HG02588 (cell line): ENCODE results near the gene SLC27A6.
"Not testable (repeated sequence)": the region's sequence is repeated elsewhere in the genome, so short reads cannot be mapped to it uniquely, and the experiment has no call there.

Experiments
- ATAC-seq: cut with Tn5 transposase; IDR thresholded peaks from one replicate; pipeline ENCODE4 v1.9.1; 2021; ENCODE audit warnings: mild to moderate bottlenecking, moderate library complexity; ENCODE audit not compliant: unreplicated experiment

The SLC27A6 gene, protein sequence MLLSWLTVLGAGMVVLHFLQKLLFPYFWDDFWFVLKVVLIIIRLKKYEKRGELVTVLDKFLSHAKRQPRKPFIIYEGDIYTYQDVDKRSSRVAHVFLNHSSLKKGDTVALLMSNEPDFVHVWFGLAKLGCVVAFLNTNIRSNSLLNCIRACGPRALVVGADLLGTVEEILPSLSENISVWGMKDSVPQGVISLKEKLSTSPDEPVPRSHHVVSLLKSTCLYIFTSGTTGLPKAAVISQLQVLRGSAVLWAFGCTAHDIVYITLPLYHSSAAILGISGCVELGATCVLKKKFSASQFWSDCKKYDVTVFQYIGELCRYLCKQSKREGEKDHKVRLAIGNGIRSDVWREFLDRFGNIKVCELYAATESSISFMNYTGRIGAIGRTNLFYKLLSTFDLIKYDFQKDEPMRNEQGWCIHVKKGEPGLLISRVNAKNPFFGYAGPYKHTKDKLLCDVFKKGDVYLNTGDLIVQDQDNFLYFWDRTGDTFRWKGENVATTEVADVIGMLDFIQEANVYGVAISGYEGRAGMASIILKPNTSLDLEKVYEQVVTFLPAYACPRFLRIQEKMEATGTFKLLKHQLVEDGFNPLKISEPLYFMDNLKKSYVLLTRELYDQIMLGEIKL

DNA sequence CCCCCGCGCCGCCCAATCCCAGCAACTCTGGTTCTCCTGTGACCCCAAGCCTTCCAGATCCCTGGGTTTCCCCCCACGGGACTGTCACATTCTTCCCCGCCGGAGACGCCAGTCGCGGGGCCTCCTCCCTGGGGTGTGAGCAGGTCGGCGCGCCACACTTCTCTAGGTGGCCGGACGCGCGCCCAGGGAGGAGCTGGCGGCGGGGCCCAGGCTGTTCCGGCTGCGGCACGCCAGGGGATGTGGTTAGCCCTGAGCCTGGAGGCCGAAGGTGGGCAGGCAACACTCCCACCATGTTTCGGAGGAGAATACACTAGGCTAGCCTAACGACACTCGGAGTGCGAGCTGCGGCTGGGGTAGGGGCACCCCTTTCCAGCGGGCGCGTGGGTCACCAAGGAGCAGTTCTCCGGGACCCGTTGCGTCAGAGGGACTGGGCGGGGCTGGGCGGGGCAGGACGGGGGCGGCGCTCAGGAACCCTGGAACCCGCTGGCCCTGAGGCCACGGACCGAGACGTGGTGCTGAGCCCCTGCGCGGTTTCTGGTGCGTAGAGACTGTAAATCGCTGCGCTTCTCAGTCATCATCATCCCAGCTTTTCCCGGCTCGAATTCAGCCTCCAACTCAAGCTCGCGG lies at the start of gene SLC27A6:
TSS of gene SLC27A6 (plus strand) at position 478 of the 627 bp plus-strand sequence. CDS start 650 bp downstream, outside the sequence.
- ATAC-seq = no peak

DNA sequence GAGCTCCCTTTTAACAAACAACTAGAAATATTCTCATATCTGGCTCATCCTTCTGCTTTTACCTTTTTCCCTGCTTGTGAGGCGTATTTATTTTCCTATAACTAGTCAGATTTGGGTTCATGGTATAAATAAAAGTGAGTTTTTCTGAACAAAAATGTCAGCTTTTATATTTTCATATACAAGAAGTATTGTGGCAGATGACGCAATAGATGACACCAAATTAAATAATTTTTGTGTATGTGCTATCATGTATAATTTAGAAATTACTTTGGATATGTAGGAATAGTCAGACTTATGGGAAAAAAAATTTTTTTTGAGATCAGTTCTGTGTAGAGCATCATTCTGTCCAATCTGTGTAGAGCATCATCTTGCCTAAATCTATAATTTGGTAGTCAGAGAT lies 45.7 kb upstream of the SLC27A6 start:
- no peak for ATAC-seq

DNA sequence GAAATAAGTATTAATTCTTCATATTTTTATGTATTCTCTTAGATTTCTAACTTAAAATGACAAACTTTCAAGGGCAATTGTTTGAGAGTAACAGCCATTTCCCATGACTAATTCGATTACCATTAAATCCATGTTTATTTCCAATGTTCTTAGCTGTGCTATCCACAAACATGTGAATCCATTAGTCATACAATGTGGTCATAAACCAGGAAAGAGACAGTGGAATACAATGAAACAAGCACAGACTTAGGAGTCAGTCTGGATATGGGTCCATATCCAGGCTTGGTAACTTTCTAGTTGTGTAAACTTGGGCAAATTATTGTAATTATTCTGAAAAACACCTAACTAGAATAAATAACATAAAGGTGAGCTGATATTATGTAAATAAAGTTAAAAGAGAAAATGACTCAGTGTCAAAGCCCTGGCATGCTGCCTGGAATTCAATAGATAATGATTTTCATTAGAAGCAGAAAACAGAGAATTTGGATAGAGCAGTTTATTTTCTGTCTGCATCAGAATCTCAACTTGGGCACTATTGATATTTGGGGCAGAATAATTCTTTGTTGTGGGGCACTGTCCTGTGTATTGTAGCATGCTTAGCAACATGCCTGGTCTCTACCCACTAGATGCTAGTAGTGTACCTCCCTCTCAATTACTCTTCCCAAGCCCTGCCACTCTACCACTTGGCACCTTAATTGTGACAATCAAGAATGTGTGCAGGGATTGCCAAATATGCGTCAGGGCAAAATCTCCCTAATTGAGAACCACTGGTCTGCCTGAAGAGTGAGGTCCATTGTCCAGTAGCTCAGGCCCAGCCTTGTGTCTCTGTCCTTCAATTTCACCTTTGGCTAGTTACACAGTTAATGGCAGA lies 44.7 kb upstream of the SLC27A6 start:
- no peak for ATAC-seq

DNA sequence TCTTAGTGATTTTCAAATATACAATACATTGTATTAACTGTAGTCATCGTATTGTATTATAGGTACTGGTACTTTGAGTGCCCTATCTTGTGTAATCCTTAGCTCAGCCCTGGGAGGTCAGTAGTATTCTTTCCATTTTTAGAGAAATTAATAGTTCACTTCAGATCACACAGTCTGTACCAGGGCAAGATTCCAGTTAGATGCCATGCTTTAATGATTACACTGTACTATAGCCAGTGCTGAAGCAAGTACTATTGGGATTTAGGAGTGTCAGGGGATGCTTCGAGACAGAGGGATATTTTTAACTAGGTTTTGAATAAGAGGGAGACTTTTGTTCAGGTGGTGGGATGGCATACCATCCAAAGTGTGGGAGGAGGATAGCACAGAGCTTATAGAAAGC lies 41.0 kb upstream of the SLC27A6 start:
- no peak for ATAC-seq

DNA sequence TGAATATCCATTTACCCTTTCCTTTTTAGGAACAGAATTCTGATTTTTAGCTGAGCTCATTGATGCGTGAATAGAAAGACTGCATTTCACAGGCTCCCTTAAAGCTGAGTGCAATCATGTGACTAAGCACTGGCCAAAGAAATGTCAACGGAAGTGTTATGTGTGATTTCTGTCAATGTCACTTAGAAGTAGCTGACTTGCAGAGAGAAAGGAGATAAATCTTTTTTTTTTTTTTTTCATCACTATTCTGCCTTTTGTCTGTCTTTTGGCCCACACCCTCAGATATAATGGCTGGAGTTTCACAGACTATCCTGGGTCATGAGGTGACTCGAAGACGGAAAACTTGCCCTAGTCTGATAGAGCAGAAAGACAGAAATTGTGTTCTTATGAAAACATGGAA lies 39.3 kb upstream of the SLC27A6 start:
- no peak for ATAC-seq

DNA sequence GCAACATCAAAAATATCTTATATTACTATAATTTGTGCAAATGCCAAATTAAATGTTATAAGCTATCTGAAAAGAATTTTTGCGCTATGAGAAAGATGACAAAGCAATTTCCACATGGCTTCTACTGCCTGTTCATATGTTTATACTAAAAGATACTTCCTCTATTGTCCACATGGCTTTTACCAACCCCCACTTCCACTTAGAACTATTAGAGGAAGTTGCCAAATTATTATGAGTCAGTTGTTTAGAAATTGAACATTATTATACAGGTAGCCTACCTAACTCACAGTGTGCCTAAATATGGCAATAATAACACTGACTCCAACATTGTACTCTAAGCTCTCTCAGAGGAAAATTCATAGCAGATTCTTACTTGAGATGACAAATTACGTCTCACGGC lies 37.6 kb upstream of the SLC27A6 start:
- no peak for ATAC-seq

DNA sequence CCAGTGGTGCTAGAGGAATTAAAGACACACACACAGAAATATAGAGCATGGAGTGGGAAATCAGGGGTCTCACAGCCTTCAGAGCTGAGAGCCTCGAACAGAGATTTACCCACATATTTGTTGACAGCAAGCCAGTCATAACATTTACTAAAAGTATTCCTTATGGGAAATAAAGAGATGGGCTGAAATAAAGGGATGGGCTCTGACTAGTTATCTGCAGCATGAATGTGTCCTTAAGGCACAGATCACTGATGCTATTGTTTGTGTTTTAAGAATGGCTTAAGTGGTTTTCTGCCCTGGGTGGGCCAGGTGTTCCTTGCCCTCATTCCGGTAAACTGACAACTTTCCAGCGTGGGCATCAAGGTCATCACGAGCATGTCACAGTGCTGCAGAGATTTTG lies 33.1 kb upstream of the SLC27A6 start:
- ATAC-seq = not testable (repeated sequence)

DNA sequence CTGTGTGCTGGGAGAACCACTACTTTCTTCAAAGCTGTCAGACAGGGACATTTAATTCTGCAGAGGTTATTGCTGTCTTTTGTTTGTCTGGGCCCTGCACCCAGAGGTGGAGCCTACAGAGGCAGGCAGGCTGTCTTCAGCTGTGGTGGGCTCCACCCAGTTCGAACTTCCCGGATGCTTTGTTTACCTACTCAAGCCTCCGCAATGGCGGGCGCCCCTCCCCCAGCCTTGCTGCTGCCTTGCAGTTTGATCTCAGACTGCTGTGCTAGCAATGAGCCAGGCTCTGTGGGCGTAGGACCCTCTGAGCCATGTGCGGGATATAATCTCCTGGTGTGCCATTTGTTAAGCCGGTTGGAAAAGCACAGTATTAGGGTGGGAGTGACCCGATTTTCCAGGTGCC lies 22.2 kb upstream of the SLC27A6 start:
- not testable (repeated sequence) for ATAC-seq

DNA sequence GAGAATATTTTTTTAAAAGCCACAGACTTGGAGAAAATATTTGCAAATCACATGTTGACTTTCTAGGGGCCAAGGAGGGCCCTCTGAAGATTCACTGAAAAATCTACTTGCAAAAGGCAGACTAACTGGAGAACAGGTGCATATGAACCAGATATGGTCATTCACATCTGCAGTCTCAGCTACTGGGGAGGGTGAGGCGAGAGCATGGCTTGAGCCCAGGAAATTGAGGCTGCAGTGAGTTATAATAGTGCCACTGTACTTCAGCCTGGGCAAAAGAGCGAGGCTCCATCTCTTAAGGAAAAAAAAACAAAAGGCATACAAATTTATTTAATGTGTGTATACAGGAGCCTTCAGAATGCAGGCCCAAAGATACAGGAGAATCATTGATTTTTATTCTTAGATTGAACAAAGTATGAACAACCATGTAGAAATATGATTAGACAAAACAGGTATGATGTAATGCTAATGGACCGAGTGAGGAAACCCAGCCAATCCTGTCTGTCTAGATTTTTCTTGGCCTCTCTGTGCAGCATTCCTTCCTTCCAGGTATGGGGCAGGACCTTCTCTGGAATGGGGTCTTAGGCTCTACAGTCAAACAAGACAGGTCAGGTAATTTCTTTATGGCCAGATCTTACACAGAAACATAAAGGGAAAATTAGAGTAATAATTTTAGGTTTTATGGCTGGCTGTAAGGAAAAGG lies 15.3 kb upstream of the SLC27A6 start:
- ATAC-seq = no peak

DNA sequence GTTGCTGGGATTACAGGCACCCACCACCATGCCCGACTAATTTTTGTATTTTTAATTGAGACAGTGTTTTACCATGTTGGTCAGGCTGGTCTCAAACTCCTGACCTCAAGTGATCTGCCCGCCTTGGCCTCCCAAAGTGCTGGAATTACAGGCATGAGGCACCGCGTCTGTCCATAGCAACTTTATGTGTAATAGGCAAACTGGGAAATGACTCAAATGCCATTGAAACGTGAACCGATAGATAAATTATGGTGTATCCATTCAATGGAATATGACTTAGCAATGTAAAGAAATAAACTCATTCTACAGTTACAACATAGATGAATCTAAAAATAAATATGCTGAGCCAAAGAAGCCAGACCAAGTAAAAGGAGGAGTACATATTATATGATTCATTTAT lies 14.0 kb upstream of the SLC27A6 start:
- not testable (repeated sequence) for ATAC-seq

DNA sequence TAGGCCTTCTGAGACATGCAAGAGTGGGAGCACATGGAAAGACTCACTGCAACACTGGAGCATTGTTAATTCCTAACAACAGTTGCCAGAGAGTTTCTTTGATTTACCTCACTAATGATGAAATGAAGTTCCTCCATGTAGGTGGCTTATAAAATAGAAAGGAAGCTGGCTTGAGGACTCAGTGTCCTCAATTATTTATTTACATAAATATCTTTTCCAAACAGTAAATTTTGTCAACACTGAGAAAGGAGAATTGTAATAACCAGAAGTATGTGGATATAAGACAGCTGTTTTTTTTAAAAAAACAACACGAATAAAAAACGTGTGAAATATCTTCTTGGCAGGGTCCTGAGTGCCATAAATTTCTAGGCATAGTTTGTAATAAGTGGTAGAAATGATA lies 9.1 kb upstream of the SLC27A6 start:
- no peak for ATAC-seq

DNA sequence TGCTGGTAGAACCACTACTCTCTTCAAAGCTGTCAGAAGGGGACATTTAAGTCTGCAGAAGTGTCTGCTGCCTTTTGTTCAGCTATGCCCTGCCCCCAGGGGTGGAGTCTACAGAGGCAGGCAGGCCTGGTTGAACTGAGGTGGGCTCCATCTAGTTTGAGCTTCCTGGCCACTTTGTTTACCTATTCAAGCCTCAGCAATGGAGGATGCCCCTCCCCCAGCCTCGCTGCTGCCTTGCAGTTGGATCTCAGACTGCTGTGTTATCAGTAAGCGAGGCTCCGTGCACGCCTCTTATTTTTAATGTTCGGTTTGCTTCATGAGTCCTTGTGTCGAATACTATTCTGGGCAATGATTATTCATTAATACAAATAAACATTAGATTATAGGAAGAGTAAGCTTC lies 3.1 kb upstream of the SLC27A6 start:
- ATAC-seq = no peak

DNA sequence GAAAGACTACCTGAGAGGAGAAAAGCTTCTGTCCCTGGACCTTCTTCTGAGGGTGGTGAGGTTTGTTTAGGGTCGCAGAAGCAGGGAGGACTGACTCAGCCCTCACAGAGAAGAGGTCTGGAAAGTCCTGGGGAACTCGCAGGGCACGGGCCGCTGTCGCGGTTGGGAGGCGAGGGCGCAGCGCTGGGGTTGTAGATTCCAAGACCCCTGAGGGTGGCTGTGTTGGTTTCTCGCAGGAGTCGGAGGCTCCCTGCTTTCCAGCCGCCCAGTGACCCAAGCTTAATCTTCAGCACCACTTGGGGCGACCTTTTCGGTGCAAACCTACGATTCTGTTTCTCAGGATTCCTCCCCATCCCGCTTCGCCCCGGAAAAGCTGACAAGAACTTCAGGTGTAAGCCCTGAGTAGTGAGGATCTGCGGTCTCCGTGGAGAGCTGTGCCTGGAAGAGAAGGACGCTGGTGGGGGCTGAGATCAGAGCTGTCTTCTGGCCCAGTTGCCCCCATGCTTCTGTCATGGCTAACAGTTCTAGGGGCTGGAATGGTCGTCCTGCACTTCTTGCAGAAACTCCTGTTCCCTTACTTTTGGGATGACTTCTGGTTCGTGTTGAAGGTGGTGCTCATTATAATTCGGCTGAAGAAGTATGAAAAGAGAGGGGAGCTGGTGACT lies 482 bp downstream of the SLC27A6 start:
- ATAC-seq = no peak

DNA sequence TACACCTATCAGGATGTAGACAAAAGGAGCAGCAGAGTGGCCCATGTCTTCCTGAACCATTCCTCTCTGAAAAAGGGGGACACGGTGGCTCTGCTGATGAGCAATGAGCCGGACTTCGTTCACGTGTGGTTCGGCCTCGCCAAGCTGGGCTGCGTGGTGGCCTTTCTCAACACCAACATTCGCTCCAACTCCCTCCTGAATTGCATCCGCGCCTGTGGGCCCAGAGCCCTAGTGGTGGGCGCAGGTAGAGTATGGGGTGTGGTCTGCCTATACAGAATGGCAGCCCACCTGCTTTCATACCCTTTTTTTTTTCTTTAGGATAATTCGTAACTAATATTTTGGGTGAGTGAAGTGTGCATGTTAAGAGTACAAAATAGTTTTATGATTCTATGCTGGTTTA lies 1.1 kb downstream of the SLC27A6 start:
- no peak for ATAC-seq

DNA sequence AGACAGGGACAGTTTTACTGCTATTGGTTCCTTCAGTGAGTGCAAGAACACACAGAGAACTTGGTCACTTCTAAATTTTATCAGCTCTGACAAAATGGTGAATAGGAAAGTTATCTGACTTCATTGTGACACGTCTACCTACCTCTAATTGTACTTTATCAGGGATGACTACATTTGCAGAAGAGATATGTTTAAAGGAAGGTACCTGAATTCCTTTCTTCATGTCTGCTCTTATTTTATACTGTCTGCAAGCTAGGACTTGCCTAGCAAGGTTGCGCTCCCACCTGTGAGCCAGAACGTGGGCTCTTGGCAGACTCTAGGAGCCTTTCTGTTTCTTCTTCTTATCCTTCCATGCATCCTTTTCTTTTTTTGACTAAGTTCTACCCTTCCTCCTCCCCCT lies 1.6 kb downstream of the SLC27A6 start:
- ATAC-seq = no peak

DNA sequence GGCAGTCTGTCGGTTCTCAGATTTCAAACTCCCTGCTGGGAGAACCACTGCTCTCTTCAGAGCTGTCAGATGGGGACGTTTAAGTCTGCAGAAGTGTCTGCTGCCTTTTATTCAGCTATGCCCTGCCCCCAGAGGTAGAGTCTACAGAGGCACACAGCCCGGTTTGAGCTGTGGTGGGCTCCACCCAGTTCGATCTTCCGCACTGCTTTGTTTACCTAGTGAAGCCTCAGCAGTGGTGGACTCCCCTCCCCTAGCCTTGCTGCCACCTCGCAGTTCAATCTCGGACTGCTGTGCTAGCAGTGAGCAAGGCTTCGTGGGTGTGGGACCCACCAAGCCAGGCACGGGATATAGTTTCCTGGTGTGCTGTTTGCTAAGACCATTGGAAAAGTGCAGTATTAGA lies 8.0 kb downstream of the SLC27A6 start:
- ATAC-seq = no peak

DNA sequence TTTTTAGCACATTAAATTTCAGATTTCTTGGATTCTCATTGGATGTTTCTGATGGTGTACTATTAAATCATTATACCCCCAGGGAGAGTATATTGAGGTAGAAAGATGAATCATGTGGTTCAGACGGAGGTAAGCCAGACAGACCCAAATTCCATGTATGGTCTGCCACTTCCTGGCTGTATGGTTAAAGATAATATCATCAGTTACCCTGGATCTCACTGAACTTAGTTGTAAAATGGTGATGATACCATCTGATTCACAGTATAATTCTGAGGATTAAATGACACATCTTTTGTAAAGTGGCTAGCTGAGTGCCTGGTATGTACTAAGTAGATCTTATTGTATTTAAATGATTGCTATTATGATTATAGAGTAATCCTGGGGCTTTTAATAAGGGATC lies 9.3 kb downstream of the SLC27A6 start:
- ATAC-seq = no peak

DNA sequence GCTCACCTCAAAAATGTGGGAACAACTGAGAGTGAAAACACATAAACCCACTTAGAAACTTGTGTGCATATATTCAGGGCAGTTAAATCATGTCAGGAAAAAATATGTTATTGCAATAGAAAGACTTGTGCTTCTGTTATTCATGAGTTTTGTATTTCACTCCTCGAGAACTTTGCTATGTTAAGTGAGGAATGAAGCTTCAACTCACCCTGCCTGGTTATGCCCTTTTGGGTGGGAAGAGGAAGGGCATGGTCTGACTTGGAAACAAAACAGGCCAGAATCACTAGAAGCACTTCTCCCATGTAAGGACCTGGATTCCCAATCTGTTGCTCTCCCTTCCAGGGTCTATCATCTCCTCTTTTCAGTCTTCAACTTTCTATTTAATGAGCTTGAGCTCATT lies 14.5 kb downstream of the SLC27A6 start:
- no peak for ATAC-seq

DNA sequence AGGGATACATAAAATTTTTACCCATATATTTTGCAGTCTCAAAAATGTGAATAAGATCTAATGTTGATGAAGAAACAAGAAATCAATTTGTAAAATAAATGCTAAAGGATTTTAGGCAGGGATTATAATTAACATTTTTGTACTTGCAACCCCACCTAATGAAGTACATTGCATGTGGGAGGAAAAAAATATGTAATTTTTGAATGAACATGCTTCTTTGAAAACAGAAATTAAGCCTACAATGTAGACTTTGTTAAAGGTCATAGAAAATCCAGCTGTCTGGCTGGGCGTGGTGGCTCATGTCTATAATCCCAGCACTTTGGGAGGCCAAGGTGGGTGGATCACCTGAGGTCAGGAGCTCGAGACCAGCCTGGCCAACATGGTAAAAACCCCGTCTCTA lies 15.6 kb downstream of the SLC27A6 start:
- no peak for ATAC-seq

DNA sequence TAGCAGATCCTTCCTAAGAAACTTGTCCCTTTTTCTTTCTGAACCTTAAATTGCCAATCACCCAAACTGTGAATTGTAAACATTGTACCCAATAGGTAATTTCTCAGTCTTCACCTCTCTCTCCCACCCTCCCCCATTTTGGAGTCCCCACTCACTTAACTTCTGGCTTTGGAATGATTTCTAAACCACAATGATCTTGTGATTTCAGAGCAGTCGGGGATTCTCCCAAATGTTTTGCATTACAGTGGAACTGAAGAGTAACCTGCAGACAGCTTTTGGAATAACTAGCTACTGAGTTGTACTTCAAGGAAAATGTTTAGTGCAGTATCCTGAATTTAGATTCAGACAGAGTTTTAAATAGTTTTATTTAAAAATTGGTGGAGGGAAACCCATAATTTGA lies 19.2 kb downstream of the SLC27A6 start:
- no peak for ATAC-seq
